ENCODE results near the gene CD34.

CD34 gene

DNA sequence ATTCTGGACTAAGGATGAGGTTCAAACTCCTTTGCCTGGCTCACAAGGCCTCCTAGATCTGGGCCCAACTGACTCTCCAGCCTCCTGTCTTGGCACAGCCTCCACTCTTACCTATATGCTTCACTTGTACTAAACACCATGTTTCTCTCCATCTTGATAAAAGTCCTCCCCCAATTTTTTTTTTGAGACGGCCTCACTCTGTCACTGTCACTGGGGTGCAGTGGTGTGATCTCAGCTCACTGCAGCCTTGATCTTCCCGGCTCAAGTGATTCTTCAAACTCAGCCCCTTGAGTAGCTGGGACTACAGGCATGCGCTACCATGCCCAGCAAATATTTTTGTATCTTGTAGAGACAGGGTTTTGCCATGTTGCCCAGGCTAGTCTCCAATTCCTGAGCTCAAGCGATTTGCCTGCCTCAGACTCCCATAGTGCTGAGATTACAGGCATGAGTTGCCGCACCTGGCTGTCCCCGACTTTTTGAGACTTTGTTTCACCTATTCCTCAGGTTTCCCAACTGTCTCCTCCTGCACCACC, 39.7 kb downstream of the CD34 start:
- DNase-seq: no peak

DNA sequence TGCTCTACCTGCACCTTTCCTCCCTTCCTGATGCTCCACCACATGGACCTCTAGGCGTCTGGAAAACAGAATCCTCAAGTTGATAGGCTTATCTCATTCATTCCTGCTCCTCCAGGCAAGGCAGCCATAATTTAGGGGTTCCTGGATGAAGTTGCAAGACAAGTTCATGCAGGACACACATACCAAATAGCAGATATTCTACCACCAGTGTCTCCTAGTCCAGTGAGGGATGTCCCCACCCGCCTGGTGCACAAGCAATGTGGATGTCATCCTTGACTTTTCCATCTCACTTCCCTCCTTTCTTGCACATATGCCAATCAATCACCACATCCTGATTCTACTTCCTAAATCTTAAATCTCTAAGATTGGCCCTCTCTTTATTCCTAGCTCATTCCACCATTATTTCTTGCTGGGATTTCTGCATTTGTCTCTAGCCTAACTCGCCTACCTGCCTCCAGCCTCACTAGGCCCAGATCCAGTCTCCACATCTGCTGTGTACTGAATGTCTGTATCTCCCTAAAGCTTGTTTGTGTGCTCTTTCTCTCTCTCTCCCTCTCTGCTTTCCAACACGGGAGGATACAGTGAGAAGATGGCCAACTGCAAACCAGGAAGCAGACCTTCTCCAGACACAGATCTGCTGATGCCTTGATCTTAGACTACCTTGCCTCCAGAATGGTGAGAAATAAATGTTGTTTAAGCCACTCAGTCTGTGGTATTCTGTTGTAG, 40.5 kb downstream of the CD34 start:
- no peak for DNase-seq

GRCh38 chr1:207869859-207870258, 41.1 kb downstream of the CD34 start:
- DNase-seq: no peak

DNA sequence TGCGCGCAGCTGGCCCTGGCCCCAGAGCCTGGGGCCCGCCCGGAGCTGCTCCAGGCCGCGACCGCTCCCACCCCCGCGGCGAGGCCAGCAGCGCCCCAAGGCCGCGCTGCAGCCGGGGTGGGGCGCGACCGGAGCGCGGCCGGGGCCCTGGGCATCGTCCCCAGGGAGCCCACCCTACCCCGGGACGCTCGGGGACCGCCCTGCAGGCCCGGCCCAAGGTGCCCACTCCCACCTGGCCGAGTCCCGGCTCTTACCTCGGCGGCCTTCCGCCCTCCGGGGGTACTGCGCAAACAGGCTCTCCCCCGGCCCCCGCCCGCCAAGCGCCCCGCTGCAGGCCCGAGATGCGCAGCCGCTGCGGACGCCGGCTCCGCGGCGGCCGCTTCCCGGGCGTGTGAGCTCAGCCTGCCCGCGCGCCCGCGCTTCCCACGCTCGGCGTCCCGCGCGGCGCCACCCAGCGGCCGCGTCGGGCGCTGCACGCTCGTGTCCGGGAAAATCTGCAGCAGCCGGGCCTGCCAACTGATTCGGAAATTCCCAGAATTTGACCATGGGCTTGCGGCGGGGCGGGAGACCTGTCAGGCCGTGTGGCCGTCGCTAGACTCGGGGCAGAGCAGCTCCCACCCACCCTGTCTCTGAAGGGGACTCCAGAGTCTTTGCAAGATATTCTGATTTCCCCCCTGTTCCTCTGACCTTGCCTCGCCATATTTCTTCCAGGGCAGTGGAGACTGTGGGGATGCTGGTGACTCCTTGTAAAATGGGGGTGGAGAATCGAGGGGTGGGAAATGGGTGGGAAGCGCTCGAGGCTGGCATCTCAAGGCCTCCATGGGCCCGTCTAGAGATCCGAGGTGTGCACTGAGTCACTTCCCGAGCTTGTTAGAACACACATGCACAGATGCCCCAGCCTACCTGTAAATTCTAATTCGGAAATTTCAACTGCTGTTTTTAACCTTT, 41.9 kb downstream of the CD34 start:
- peak; percentile 59 for DNase-seq

GRCh38 chr1:207868251-207868773, 42.6 kb downstream of the CD34 start:
- DNase-seq: no peak

DNA sequence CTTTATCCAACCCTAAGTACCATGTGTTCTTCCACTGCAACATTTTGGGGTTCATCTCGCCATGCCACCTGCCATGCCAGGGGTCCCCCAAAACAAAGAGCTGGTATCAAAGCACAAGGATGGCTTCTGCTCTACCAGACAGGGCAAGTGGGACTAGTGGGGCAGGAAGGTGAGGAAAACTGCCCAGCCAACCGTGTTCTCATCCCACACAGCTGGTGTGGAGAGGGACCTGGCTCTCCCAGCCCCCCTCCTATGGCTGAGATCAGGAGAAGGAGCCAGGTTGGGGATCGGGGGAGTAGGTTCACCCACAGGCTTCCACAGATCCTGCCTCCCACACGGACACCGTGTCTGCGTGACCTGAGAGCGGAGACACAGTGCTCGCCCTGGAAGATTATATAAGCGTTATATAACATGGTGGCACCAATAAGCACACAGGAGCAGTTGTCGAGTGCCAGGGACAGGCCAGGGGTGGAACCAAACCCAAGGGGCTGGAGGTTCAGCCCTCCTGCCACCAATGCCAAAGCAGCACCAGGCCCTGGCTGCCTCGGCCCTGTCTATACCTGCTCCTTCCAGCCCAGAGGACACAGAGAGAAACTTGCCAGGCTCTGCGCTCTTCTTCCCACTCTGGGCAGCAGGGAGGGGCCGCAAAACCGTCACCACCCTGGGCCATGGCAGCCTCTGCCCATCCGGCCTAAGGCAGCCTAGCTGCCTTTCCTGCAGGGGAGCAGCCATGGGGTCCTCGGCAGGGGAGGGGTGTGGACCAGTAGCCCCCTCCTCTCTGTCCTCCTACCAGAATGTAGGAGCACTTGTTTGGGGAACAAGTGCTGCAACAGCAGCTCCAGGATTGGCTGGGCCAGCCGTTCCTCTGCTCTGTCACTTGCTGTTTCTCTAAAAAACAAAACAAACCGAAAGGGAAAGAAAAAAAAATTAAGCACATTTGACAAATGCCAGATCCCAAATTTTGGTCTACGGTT, 43.5 kb downstream of the CD34 start:
- no peak for DNase-seq

DNA sequence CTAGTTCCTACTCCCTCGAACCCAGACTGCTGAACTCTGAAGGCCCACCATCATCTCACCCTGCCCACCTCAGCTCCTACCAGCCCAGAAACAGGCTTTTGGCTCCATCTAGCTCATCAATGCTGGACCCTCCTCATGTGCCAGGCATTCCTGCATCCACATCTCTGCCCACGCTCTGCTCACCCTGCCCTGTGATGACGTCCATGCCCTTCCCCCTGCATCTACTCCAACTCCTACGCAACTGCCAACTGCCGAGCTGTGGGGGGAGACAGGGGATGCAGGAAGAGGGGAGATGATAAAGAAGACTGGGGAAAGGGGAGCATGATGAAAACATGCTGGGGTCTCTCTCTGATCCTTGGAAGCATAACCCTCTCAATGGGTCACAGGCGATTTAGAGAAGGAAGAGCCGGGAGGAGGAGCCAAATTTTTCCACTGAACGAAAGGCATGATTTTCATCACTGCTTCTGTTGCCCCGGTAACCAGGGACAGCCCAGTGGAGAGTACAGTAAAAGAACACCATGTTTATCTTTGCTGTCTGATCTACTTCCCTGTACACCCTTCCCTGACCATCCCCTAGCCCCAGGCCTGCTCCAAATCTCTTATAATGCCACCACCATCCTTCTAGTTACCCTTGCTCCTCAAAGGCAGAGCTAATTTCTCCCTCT, 44.3 kb downstream of the CD34 start:
- DNase-seq: no peak

GRCh38 chr1:207863893-207864535, 46.9 kb downstream of the CD34 start:
- DNase-seq: no peak

DNA sequence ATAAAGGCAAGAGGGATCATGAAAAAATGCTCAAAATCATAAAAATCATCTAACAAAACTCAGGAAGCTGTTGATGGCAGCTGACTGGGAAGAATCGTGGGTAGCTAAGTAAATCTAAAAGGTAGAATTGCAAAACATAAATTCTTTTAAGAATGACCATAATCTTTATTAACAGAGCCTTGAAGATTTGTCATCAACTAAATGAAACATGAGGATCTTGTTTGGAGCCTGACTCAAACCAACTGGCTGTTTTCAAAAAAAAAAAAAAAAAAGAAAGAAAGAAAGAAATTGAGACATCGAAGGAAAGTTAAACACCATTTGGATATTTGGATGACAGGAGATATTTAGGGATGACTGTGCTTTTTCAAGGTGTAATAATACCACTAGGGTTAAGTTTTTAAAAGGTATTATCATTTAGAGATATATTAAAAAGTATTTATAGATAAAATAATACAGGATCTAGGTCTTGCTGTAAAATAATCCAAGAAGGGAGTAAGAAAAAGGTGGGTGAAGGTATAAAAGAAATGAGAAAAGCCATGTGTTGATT, 48.6 kb downstream of the CD34 start:
- DNase-seq: no peak

DNA sequence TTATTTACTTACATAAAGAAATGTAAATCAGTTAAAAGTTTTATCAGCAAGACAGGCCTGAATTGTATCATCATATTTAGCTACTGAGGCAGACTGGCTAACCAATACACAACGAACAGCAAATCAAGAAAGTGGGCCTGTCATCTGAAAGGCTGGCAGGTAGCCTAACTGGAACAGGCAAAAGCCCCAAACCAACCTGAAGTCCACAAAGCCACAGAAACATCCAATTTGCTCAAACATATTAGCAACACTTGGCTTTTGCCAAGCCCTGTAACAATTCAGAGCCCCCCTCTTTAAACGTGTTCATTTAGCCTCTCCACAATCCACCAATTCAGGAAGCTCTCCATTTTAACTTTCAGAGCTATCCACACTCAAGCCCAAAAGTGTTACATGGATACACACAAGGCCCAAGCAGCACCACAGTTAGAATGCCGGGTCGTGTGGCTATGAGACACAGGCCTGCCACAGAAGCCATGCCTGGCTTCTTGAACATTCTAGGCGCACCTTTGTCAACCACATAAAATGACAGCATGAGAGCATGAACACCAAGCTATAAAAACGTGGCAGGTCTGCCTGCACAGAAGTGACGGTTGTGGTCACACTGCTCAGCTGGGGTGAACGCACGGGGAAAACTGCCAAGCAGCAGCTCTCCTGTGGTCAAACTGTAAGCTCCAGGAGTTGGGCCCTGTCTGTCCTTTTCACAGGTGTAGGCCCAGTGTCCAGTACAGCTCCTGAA, 49.3 kb downstream of the CD34 start:
- no peak for DNase-seq

DNA sequence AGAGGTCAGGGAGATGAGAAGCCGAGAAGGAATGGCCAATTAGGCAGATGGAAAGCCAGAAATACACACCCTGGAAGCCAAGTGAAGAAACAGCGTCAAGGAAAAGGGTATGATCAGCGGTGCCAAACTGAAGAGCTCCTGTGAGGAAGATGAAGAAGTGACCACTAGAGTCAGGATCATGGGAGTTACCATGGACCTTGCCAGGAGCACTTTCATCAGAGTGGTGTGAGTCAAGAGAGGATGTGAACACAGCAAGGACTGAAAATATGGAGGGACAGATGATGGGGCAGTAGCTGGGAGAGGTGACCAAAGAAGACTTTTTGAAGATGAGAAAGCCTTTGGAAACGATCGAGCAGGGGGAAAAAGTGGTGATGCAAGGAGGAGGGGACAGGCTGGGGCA, 50.4 kb downstream of the CD34 start:
- DNase-seq: no peak

- no peak for DNase-seq
Measured at GRCh38 chr1:207858806-207859205, 52.1 kb downstream of the CD34 start.

- DNase-seq: no peak
Measured at GRCh38 chr1:207858281-207858680, 52.6 kb downstream of the CD34 start.

- DNase-seq: no peak
Measured at GRCh38 chr1:207857447-207857846, 53.5 kb downstream of the CD34 start.

GRCh38 chr1:207856276-207857023, 54.5 kb downstream of the CD34 start:
- no peak for DNase-seq

DNA sequence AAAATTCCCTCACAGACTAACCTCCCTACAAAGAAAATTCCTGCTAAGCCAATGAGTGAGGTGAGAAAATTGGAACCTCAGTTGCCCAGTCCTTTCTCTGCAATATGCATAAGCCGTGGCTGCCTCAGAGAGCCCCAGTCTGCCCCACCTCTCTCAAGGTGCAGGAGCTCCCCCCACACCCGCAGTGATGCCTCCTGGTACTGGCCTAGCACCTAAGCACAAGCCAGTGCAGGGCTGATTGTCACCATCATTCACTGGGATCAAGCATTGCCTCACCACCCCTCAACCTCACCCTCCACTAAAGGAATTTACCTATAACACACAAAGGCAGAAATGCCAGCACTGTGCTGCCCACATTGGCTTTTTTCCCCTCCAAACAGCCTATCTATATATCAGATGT, 56.9 kb downstream of the CD34 start:
- DNase-seq: no peak

- DNase-seq: no peak
Measured at GRCh38 chr1:207853372-207853757, 57.6 kb downstream of the CD34 start.

DNA sequence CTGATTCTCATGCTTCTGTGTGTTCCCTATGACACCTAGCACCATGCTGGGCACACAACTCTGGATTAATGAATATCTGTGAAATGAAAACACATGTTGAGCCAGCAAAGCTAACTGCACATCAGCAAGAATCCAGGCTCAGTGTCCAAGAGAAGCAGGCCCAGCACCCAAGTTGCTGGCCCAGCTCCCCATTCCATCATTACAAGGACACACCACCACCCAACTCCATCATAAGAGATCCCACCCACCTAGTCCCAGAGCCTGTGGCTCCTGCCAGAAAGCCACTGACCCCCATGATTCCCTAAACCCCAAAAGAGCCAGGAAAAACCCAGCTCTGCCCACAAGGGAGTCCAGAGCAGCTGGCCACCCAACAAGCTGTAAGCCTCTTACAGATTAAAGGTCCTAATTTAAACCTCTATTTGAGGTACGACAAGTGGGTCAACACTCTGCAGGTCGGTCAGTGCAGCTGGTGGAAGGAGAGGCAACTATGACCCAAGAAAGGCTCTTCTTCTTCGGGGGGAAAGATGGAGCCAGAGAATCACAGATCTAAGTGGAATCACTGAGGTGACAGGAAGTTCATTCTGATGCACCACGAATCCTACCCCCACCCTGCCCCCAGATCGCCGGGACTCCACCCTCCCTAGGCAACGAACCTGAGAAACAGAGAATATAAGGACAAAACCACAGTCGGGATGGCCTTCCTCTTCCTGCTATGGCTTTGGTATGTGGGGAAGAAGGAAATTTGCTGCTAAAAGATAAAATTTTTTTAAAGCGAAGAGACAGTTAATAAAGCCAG, 58.2 kb downstream of the CD34 start:
- DNase-seq: no peak

- DNase-seq: no peak
Measured at GRCh38 chr1:207851696-207852095, 59.2 kb downstream of the CD34 start.

All from NCI-H2171 treated with DMSO at 0.1 percent for 48 hours (cell line).